ENCODE measurements around the gene SLC22A3. TPM values are rescaled to one million over a fixed set of nuclear protein-coding genes. Genes with fewer than 3 reads are reported as not detected.

Gene SLC22A3
- total and polyA plus RNA-seq, 2 of the 13 experiments (the other 11 are each of a cell fraction or from before 2014, with no cell fraction given): 12.0 to 31.5 TPM

DNA sequence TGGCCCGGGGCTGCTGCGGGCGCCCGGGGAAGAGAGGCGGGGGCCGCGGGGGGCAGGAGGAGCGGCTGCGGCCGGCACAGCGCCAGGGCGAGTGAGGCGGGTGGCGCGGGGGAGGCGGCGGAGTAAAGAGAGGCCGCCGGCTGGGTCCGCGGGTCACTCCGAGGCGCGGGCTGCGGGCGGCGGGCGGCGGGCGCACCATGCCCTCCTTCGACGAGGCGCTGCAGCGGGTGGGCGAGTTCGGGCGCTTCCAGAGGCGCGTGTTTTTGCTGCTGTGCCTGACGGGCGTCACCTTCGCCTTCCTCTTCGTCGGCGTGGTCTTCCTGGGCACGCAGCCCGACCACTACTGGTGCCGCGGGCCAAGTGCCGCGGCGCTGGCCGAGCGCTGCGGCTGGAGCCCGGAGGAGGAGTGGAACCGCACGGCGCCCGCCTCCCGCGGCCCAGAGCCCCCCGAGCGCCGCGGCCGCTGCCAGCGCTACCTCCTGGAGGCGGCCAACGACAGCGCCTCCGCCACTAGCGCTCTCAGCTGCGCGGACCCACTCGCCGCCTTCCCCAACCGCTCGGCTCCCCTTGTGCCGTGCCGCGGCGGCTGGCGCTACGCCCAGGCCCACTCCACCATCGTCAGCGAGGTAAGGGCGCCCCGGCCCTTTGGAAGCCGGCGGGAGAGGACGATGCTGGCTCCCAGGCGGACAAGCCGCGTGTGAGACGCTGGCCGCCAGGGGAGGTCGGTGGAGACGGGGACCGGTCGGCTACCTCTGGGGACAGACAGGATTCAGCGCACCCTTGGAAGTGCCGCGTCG, at the start of gene SLC22A3 (continued):
- TF ChIP-seq, protein P1, sequence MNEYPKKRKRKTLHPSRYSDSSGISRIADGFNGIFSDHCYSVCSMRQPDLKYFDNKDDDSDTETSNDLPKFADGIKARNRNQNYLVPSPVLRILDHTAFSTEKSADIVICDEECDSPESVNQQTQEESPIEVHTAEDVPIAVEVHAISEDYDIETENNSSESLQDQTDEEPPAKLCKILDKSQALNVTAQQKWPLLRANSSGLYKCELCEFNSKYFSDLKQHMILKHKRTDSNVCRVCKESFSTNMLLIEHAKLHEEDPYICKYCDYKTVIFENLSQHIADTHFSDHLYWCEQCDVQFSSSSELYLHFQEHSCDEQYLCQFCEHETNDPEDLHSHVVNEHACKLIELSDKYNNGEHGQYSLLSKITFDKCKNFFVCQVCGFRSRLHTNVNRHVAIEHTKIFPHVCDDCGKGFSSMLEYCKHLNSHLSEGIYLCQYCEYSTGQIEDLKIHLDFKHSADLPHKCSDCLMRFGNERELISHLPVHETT (CRISPR knock-in tag; conservative IDR thresholded peaks at IDR 0.05): no peak
- TF ChIP-seq, protein P2, sequence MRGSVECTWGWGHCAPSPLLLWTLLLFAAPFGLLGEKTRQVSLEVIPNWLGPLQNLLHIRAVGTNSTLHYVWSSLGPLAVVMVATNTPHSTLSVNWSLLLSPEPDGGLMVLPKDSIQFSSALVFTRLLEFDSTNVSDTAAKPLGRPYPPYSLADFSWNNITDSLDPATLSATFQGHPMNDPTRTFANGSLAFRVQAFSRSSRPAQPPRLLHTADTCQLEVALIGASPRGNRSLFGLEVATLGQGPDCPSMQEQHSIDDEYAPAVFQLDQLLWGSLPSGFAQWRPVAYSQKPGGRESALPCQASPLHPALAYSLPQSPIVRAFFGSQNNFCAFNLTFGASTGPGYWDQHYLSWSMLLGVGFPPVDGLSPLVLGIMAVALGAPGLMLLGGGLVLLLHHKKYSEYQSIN (CRISPR knock-in tag; IDR thresholded peaks at IDR 0.05; ENCODE audit: borderline replicate concordance): no peak
- TF ChIP-seq SOX5 (CRISPR knock-in tag; IDR thresholded peaks at IDR 0.05; ENCODE audit: borderline replicate concordance) (no peak), CREM (IDR thresholded peaks at IDR 0.05) (no peak), CREM (CRISPR knock-in tag; IDR thresholded peaks at IDR 0.05) (no peak), ESRRA (CRISPR knock-in tag; IDR thresholded peaks at IDR 0.05; ENCODE audit: low read depth) (no peak), SPEN (CRISPR knock-in tag; IDR thresholded peaks at IDR 0.05; ENCODE audit: low read depth) (no peak; the same call in 1 of the 2 replicates), ZNF446 (CRISPR knock-in tag; IDR thresholded peaks at IDR 0.05) (peak; percentile 72; the same call in 1 of the 2 replicates), NPAS2 (CRISPR knock-in tag; IDR thresholded peaks at IDR 0.05; ENCODE audit: borderline replicate concordance) (no peak), ZNF724P (CRISPR knock-in tag; IDR thresholded peaks at IDR 0.05; ENCODE audit: borderline replicate concordance) (no peak), MAFG (CRISPR knock-in tag; IDR thresholded peaks at IDR 0.05) (no peak), ZFP82 (CRISPR knock-in tag; IDR thresholded peaks at IDR 0.05; ENCODE audit: borderline replicate concordance) (peak; percentile 84; the same call in 1 of the 2 replicates), TAF15 (IDR thresholded peaks at IDR 0.05; ENCODE audit: low read depth, low read length, poor library complexity, severe bottlenecking) (peak; percentile 13), ZFP36 (IDR thresholded peaks at IDR 0.05; ENCODE audit: borderline replicate concordance, low read depth, low read length, partially characterized antibody) (no peak), SOX13 (IDR thresholded peaks at IDR 0.05) (no peak), SOX13 (CRISPR knock-in tag; conservative IDR thresholded peaks at IDR 0.05 in 1 of 2, IDR thresholded peaks at IDR 0.05 in 1 of 2) (no peak)
- TF ChIP-seq, protein P3, sequence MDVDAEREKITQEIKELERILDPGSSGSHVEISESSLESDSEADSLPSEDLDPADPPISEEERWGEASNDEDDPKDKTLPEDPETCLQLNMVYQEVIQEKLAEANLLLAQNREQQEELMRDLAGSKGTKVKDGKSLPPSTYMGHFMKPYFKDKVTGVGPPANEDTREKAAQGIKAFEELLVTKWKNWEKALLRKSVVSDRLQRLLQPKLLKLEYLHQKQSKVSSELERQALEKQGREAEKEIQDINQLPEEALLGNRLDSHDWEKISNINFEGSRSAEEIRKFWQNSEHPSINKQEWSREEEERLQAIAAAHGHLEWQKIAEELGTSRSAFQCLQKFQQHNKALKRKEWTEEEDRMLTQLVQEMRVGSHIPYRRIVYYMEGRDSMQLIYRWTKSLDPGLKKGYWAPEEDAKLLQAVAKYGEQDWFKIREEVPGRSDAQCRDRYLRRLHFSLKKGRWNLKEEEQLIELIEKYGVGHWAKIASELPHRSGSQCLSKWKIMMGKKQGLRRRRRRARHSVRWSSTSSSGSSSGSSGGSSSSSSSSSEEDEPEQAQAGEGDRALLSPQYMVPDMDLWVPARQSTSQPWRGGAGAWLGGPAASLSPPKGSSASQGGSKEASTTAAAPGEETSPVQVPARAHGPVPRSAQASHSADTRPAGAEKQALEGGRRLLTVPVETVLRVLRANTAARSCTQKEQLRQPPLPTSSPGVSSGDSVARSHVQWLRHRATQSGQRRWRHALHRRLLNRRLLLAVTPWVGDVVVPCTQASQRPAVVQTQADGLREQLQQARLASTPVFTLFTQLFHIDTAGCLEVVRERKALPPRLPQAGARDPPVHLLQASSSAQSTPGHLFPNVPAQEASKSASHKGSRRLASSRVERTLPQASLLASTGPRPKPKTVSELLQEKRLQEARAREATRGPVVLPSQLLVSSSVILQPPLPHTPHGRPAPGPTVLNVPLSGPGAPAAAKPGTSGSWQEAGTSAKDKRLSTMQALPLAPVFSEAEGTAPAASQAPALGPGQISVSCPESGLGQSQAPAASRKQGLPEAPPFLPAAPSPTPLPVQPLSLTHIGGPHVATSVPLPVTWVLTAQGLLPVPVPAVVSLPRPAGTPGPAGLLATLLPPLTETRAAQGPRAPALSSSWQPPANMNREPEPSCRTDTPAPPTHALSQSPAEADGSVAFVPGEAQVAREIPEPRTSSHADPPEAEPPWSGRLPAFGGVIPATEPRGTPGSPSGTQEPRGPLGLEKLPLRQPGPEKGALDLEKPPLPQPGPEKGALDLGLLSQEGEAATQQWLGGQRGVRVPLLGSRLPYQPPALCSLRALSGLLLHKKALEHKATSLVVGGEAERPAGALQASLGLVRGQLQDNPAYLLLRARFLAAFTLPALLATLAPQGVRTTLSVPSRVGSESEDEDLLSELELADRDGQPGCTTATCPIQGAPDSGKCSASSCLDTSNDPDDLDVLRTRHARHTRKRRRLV (CRISPR knock-in tag; IDR thresholded peaks at IDR 0.05): no peak
- TF ChIP-seq, protein P4, sequence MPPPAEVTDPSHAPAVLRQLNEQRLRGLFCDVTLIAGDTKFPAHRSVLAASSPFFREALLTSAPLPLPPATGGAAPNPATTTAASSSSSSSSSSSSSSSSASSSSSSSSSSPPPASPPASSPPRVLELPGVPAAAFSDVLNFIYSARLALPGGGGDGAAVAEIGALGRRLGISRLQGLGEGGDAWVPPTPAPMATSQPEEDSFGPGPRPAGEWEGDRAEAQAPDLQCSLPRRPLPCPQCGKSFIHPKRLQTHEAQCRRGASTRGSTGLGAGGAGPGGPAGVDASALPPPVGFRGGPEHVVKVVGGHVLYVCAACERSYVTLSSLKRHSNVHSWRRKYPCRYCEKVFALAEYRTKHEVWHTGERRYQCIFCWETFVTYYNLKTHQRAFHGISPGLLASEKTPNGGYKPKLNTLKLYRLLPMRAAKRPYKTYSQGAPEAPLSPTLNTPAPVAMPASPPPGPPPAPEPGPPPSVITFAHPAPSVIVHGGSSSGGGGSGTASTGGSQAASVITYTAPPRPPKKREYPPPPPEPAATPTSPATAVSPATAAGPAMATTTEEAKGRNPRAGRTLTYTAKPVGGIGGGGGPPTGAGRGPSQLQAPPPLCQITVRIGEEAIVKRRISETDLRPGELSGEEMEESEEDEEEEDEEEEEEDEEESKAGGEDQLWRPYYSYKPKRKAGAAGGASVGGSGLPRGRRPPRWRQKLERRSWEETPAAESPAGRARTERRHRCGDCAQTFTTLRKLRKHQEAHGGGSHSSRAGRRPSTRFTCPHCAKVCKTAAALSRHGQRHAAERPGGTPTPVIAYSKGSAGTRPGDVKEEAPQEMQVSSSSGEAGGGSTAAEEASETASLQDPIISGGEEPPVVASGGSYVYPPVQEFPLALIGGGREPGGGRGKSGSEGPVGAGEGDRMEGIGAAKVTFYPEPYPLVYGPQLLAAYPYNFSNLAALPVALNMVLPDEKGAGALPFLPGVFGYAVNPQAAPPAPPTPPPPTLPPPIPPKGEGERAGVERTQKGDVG (CRISPR knock-in tag; IDR thresholded peaks at IDR 0.05; ENCODE audit: borderline replicate concordance): no peak

Data from HepG2 (cell line).